ENCODE data around the gene TRMT1. TPM values are rescaled to one million over a fixed set of nuclear protein-coding genes. Genes with fewer than 3 reads are reported as not detected.

TRMT1 gene
- polyA plus RNA-seq, 4 donors: 18.6 to 37.5 (median 28.3) TPM

DNA sequence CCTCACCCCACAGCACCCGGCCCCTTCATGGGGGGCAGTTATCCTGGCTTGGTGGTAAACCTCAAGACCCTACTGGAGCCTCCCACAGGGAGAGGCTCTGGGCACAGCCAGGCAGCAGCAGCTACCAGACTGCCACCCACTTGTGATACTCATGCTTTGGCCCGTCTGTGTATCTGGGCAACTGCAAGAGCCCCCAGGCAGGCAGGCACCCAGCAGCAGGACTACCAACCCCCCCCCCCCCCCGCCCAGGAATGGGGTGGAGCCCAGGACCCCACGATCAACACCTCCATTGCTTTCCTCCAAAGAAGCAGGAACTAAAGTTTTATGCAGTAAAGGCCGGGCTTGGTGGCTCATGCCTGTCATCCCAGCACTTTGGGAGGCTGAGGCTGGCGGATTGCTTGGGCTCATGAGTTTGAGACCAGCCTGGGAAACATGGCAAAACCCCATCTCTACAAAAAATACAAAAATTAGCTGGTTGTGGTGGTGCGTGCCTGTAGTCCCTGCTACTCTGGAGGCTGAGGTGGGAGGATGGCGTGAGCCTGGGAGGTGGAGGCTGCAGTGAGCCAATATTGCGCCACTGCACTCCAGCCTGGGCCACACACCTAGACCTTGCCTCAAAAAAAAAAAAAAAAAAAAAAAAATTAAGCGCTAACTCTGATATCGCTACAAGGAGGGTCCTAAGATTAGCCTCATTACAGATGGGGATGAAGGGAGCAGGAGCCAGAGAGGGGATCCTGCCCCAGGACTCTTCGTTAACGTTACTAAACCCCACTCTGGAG is 12.8 kb downstream of the TRMT1 start:
- Histone ChIP-seq H3K27me3 (ENCODE audit: control insufficient read depth in 3 of 3, insufficient read depth in 3 of 3, low read length in 3 of 3) (peaks cover 0 to 38% (median 0%) of the 10 kb centered on the region in 3 donors), H3K4me1 (ENCODE audit: control insufficient read depth in 3 of 3, insufficient read depth in 2 of 3, low read depth in 1 of 3, low read length in 2 of 3) (peaks cover 2 to 21% (median 4%) of the 10 kb centered on the region in 3 donors), H3K27ac (ENCODE audit: low read depth in 1 of 3, low read length in 2 of 3) (peak overlapping the region in 1 of 3 donors; percentile 78), H3K9me3 (ENCODE audit: control insufficient read depth in 2 of 2, insufficient read depth in 1 of 2, low read depth in 1 of 2, low read length in 1 of 2) (no peaks in the 10 kb centered on the region), H3K36me3 (ENCODE audit: control insufficient read depth in 3 of 3, insufficient read depth in 2 of 3, low read depth in 1 of 3, low read length in 3 of 3) (peaks cover 0 to 39% (median 2%) of the 10 kb centered on the region in 3 donors), H3K4me3 (ENCODE audit: low read depth in 1 of 3, low read length in 3 of 3) (no peak overlapping the region)
- no peak for FAIRE-seq
- DNase-seq: no peak
- WGBS, 3 donors: 70 to 89% (median 79%) methylated on average over 12 to 13 of the region's 13 CpGs

DNA sequence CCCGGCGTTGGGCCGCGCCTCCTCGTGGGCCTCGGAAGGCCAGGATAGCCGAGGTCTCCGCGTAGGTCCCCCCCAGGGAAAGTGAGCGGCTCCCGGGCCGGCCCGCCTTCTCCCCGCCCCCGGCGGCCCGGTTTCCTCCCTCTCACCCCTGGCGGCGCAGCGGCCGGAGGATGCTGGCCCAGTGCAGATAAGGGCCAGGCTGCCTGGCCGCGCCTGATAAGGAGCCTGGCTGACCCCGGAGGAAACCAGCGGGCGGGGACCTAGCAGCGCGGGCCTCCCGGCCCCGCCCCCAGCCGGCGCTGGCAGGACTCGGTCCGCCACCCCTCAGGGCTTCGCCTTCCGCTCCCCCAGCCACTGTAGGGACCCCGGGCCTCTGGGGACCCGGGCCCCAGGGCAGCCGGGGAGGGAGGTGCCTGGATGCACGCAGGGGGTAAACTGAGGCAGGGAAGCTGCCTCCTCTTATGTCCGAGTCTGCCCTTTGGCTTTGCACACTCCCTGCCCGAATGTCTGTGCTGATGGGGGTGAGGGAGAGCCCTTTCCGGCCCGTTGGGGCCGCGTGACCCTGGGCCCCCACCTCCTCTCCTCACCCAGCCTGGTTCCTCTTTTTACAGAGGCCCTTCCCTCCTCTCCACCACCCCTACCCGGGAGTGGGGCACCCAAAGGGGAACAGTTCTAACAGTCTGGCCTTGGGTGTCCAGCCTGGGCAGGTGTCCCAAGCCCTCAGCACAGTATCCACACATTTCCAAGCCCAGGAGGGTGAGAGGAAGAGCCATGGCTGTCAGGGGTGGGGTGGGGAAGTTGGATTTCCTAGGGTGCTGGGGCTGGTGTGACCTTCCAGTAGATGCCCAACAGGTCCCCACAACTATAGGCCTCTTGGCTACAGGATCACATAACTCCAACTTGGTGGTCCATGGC is 13.6 kb downstream of the TRMT1 start, which contains the start of gene LYL1:
TSS of gene LYL1 (minus strand) at position 193 of the 915 bp plus-strand sequence. CDS start 1,687 bp downstream, outside the sequence.
- Histone ChIP-seq H3K9me3 (ENCODE audit: control insufficient read depth in 2 of 2, insufficient read depth in 1 of 2, low read depth in 1 of 2, low read length in 1 of 2) (no peaks in the 10 kb centered on the region), H3K36me3 (ENCODE audit: control insufficient read depth in 3 of 3, insufficient read depth in 2 of 3, low read depth in 1 of 3, low read length in 3 of 3) (peaks cover 0 to 33% (median 2%) of the 10 kb centered on the region in 3 donors), H3K4me3 (ENCODE audit: low read depth in 1 of 3, low read length in 3 of 3) (peak within 1 kb of the TSS; percentile 24 to 32 (median 30)), H3K27me3 (ENCODE audit: control insufficient read depth in 3 of 3, insufficient read depth in 3 of 3, low read length in 3 of 3) (peaks cover 0 to 47% (median 0%) of the 10 kb centered on the region in 3 donors), H3K4me1 (ENCODE audit: control insufficient read depth in 3 of 3, insufficient read depth in 2 of 3, low read depth in 1 of 3, low read length in 2 of 3) (peaks cover 2 to 24% (median 9%) of the 10 kb centered on the region in 3 donors), H3K27ac (ENCODE audit: low read depth in 1 of 3, low read length in 2 of 3) (peak within 1 kb of the TSS in 2 of 3 donors; percentile 17 to 82)
- no peak for FAIRE-seq
- peak; percentile 49 to 63 for DNase-seq
- 1 to 2% (median 2%) methylated on average over 24 to 47 of the region's 47 CpGs for WGBS, 3 donors

DNA sequence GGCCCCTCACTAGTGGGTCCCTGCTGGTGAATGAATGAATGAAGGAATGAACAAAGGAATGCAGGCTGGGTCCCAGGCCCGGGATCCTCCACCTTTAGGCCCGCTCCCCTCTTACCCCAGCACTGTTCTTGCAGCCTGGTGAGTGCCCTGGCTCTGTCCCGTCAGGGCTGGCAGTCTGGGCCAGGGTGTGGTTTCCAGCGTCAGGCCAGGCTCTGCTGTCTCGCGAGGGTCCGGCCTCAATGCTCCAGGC is 14.2 kb downstream of the TRMT1 start:
- 8 to 16% (median 12%) methylated on average over 6 to 7 of the region's 7 CpGs for WGBS, 3 donors
- H3K9me3 ChIP-seq (ENCODE audit: control insufficient read depth in 2 of 2, insufficient read depth in 1 of 2, low read depth in 1 of 2, low read length in 1 of 2): no peaks in the 10 kb centered on the region
- peaks cover 0 to 53% (median 0%) of the 10 kb centered on the region in 3 donors for H3K27me3 ChIP-seq (ENCODE audit: control insufficient read depth in 3 of 3, insufficient read depth in 3 of 3, low read length in 3 of 3)
- FAIRE-seq (no peak), DNase-seq (no peak)
- H3K4me1 ChIP-seq (ENCODE audit: control insufficient read depth in 3 of 3, insufficient read depth in 2 of 3, low read depth in 1 of 3, low read length in 2 of 3): peaks cover 2 to 24% (median 9%) of the 10 kb centered on the region in 3 donors
- peak overlapping the region in 2 of 3 donors; percentile 17 to 82 for H3K27ac ChIP-seq (ENCODE audit: low read depth in 1 of 3, low read length in 2 of 3)
- peak overlapping the region; percentile 10 to 32 (median 30) for H3K4me3 ChIP-seq (ENCODE audit: low read depth in 1 of 3, low read length in 3 of 3)
- peaks cover 0 to 29% (median 2%) of the 10 kb centered on the region in 3 donors for H3K36me3 ChIP-seq (ENCODE audit: control insufficient read depth in 3 of 3, insufficient read depth in 2 of 3, low read depth in 1 of 3, low read length in 3 of 3)

DNA sequence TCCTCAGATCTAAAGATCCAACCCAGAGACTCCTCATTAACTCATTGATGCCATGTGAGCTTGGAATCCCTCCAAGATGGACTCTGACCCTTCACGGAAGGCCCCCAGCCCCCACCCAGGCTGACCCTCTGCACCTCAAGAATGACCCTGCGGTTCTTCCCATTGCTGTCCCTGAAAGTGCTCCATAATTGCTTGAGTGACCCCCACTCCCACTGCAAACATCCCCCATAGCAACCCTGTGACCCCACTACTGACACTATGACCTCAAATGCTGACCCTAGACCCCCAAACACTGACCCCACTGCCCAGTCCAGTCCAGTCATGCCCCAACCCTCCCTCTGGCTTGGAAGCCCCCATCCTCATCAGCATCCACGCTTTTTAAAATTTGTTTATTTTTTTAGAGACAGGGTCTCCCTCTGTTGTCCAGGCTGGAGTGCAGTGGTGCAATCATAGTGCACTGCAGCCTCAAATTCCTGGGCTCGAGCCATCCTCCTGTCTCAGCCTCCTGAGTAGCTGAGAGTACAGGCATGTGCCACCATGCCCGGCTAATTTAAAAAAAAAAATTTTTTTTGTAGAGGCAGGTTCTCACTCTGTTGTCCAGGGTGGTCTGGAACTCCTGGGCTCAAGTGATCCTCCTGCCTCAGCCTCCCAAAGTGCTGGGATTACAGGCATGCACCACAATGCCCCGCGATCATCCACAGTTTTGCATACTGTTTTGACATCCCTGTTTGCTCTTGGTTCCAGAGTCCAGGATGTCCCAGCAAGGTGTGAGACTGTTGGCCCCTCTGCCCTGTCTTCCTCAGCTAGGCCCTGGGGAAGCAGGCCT is 14.7 kb downstream of the TRMT1 start:
- Histone ChIP-seq H3K9me3 (ENCODE audit: control insufficient read depth in 2 of 2, insufficient read depth in 1 of 2, low read depth in 1 of 2, low read length in 1 of 2) (no peaks in the 10 kb centered on the region), H3K27ac (ENCODE audit: low read depth in 1 of 3, low read length in 2 of 3) (peak overlapping the region in 1 of 3 donors; percentile 82), H3K4me3 (ENCODE audit: low read depth in 1 of 3, low read length in 3 of 3) (peak overlapping the region in 2 of 3 donors; percentile 24 to 32), H3K27me3 (ENCODE audit: control insufficient read depth in 3 of 3, insufficient read depth in 3 of 3, low read length in 3 of 3) (peaks cover 0 to 58% (median 0%) of the 10 kb centered on the region in 3 donors), H3K36me3 (ENCODE audit: control insufficient read depth in 3 of 3, insufficient read depth in 2 of 3, low read depth in 1 of 3, low read length in 3 of 3) (peaks cover 0 to 27% (median 2%) of the 10 kb centered on the region in 3 donors), H3K4me1 (ENCODE audit: control insufficient read depth in 3 of 3, insufficient read depth in 2 of 3, low read depth in 1 of 3, low read length in 2 of 3) (peaks cover 2 to 24% (median 9%) of the 10 kb centered on the region in 3 donors)
- DNase-seq (no peak), FAIRE-seq (no peak)
- 57 to 69% (median 69%) methylated on average over 7 of the region's 7 CpGs for WGBS, 3 donors

DNA sequence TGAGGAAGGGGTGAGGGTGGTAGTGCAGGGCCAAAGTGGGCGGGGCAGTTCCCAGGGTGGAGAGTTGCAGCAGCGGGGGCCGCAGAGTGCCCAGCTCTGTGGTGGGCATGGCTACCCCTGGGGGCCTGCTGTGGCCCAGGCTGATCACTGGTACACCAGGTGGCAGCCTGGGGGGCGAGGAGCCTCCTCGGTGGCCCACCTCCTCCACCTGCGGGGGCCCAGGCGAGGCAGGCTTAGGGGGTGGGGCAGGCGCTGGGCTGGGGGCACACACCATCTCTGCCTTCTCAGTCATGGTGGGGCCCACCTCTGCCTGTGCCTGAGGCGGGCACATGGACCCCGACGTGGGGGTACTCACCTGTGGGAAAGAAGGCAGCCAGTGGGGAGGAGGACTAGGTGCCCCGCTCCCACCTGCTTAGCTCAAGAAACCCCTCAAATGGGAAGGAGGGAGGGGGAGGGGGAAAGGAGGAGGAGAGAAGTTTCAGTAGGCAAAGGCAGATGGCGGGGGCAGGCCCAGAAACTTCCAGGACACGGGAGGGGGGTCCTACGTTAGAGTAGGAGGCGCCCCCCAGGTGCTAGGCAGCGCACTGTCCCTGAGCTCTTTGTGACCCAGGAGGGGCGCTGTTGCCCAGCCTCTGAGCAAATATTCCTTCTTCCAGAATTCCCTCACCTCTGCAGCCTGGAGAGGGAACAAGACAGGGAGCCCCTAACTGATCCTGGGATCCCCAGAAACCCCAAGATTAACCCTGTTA is 15.5 kb downstream of the TRMT1 start:
- H3K4me1 ChIP-seq (ENCODE audit: control insufficient read depth in 3 of 3, insufficient read depth in 2 of 3, low read depth in 1 of 3, low read length in 2 of 3): peaks cover 2 to 30% (median 14%) of the 10 kb centered on the region in 3 donors
- 59 to 68% (median 66%) methylated on average over 13 to 18 of the region's 18 CpGs for WGBS, 3 donors
- H3K27ac ChIP-seq (ENCODE audit: low read depth in 1 of 3, low read length in 2 of 3): peak overlapping the region in 1 of 3 donors; percentile 8
- FAIRE-seq: no peak
- peak overlapping the region in 1 of 3 donors; percentile 3 for H3K4me3 ChIP-seq (ENCODE audit: low read depth in 1 of 3, low read length in 3 of 3)
- no peaks in the 10 kb centered on the region for H3K9me3 ChIP-seq (ENCODE audit: control insufficient read depth in 2 of 2, insufficient read depth in 1 of 2, low read depth in 1 of 2, low read length in 1 of 2)
- peaks cover 0 to 66% (median 0%) of the 10 kb centered on the region in 3 donors for H3K27me3 ChIP-seq (ENCODE audit: control insufficient read depth in 3 of 3, insufficient read depth in 3 of 3, low read length in 3 of 3)
- H3K36me3 ChIP-seq (ENCODE audit: control insufficient read depth in 3 of 3, insufficient read depth in 2 of 3, low read depth in 1 of 3, low read length in 3 of 3): peaks cover 0 to 24% (median 2%) of the 10 kb centered on the region in 3 donors
- DNase-seq: no peak

DNA sequence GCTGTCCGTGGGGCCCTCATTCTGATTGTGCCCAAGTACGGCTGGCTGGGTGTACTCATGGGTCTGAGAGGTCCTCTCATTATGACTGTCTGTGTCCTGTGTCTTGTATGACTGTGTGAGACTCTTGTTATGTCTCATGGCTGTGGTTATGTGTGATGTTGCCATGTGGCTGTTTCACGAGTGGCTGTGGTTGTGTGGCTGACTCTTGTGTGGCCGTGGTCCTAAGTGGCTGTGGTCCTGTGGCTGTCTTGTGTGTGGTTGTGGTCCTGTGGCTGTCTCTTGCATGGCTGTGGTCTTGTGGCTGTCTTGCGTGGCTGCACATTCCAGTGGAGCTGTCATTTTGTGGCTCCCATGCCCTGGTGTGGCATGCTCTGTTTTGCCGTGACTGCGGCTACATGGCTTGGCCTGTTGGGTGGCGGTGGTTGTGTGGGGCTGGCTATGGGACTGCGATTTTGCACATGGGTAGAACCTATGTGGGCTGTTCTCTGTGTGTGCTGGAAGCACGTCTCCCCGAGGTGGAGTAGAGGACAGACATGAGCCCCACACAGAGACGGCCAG is 16.4 kb downstream of the TRMT1 start:
- 61 to 73% (median 68%) methylated on average over 12 of the region's 12 CpGs for WGBS, 3 donors
- Histone ChIP-seq H3K27ac (ENCODE audit: low read depth in 1 of 3, low read length in 2 of 3) (peak overlapping the region in 2 of 3 donors; percentile 70 to 91), H3K4me1 (ENCODE audit: control insufficient read depth in 3 of 3, insufficient read depth in 2 of 3, low read depth in 1 of 3, low read length in 2 of 3) (peaks cover 2 to 36% (median 14%) of the 10 kb centered on the region in 3 donors), H3K9me3 (ENCODE audit: control insufficient read depth in 2 of 2, insufficient read depth in 1 of 2, low read depth in 1 of 2, low read length in 1 of 2) (no peaks in the 10 kb centered on the region), H3K4me3 (ENCODE audit: low read depth in 1 of 3, low read length in 3 of 3) (no peak overlapping the region), H3K27me3 (ENCODE audit: control insufficient read depth in 3 of 3, insufficient read depth in 3 of 3, low read length in 3 of 3) (peaks cover 0 to 75% (median 2%) of the 10 kb centered on the region in 3 donors), H3K36me3 (ENCODE audit: control insufficient read depth in 3 of 3, insufficient read depth in 2 of 3, low read depth in 1 of 3, low read length in 3 of 3) (peaks cover 0 to 22% (median 0%) of the 10 kb centered on the region in 3 donors)
- FAIRE-seq (no peak), DNase-seq (no peak)
